ENCODE data around the gene TOMM22. TPM values are rescaled to one million over a fixed set of nuclear protein-coding genes. Genes with fewer than 3 reads are reported as not detected.
A peak's percentile ranks its signal among the peaks of the same experiment; 100 is the strongest.

Gene TOMM22
- total RNA-seq, 1 experiment from 2014 or later: 146 TPM

GRCh38 chr22:38656256-38657044 is 25.3 kb upstream of the TOMM22 start, which contains the start of the genes CBY1 and FAM227A (continued):
- TF ChIP-seq, protein P1, sequence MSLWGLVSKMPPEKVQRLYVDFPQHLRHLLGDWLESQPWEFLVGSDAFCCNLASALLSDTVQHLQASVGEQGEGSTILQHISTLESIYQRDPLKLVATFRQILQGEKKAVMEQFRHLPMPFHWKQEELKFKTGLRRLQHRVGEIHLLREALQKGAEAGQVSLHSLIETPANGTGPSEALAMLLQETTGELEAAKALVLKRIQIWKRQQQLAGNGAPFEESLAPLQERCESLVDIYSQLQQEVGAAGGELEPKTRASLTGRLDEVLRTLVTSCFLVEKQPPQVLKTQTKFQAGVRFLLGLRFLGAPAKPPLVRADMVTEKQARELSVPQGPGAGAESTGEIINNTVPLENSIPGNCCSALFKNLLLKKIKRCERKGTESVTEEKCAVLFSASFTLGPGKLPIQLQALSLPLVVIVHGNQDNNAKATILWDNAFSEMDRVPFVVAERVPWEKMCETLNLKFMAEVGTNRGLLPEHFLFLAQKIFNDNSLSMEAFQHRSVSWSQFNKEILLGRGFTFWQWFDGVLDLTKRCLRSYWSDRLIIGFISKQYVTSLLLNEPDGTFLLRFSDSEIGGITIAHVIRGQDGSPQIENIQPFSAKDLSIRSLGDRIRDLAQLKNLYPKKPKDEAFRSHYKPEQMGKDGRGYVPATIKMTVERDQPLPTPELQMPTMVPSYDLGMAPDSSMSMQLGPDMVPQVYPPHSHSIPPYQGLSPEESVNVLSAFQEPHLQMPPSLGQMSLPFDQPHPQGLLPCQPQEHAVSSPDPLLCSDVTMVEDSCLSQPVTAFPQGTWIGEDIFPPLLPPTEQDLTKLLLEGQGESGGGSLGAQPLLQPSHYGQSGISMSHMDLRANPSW (CRISPR knock-in tag; conservative IDR thresholded peaks at IDR 0.05; ENCODE audit: low read depth): no peak
- TF ChIP-seq NR1H2 (CRISPR knock-in tag; IDR thresholded peaks at IDR 0.05) (no peak), NR2C2 (CRISPR knock-in tag; IDR thresholded peaks at IDR 0.05) (no peak), SMAD3 (CRISPR knock-in tag; IDR thresholded peaks at IDR 0.05; ENCODE audit: borderline replicate concordance) (peak; percentile 54; the same call in 1 of the 2 replicates), HMGA2 (CRISPR knock-in tag; IDR thresholded peaks at IDR 0.05) (no peak), ZBTB43 (CRISPR knock-in tag; IDR thresholded peaks at IDR 0.05) (no peak)

GRCh38 chr22:38657045-38657909 is 24.5 kb upstream of the TOMM22 start:
- DNase-seq (ENCODE audit: low spot score): peak; percentile 32
- ChIA-PET CTCF (interaction anchor here (1.4 kb wide), 1 partner anchor 24 kb away, joined by 7 read pairs; the partner anchor contains the start of gene TOMM22), POLR2A (no interaction called here)
- ATAC-seq: peak; percentile 15
- Mint-ChIP-seq H3K36me3 (peaks cover 10% of the 10 kb centered on the region), H3K27me3 (ENCODE audit: low read depth) (no peaks in the 10 kb centered on the region), H3K4me1 (peaks cover 10% of the 10 kb centered on the region), H3K27ac (peak overlapping the region; percentile 57; the same call in 1 of the 2 replicates), H3K9me3 (peaks cover 5% of the 10 kb centered on the region), H3K4me3 (peak overlapping the region; percentile 89)
- no peak for TF ChIP-seq HMGA2 (CRISPR knock-in tag; IDR thresholded peaks at IDR 0.05)
- TF ChIP-seq SMAD4 (CRISPR knock-in tag; IDR thresholded peaks at IDR 0.05): no peak
- no peak for TF ChIP-seq MLX (CRISPR knock-in tag; IDR thresholded peaks at IDR 0.05)
- no peak for TF ChIP-seq NFE2L1 (CRISPR knock-in tag; IDR thresholded peaks at IDR 0.05)
- no peak for TF ChIP-seq CDX4 (CRISPR knock-in tag; IDR thresholded peaks at IDR 0.05; ENCODE audit: borderline replicate concordance)
- TF ChIP-seq ESRRA (CRISPR knock-in tag; IDR thresholded peaks at IDR 0.05; ENCODE audit: borderline replicate concordance): peak; percentile 36; the same call in 1 of the 2 replicates
- TF ChIP-seq, protein P2, sequence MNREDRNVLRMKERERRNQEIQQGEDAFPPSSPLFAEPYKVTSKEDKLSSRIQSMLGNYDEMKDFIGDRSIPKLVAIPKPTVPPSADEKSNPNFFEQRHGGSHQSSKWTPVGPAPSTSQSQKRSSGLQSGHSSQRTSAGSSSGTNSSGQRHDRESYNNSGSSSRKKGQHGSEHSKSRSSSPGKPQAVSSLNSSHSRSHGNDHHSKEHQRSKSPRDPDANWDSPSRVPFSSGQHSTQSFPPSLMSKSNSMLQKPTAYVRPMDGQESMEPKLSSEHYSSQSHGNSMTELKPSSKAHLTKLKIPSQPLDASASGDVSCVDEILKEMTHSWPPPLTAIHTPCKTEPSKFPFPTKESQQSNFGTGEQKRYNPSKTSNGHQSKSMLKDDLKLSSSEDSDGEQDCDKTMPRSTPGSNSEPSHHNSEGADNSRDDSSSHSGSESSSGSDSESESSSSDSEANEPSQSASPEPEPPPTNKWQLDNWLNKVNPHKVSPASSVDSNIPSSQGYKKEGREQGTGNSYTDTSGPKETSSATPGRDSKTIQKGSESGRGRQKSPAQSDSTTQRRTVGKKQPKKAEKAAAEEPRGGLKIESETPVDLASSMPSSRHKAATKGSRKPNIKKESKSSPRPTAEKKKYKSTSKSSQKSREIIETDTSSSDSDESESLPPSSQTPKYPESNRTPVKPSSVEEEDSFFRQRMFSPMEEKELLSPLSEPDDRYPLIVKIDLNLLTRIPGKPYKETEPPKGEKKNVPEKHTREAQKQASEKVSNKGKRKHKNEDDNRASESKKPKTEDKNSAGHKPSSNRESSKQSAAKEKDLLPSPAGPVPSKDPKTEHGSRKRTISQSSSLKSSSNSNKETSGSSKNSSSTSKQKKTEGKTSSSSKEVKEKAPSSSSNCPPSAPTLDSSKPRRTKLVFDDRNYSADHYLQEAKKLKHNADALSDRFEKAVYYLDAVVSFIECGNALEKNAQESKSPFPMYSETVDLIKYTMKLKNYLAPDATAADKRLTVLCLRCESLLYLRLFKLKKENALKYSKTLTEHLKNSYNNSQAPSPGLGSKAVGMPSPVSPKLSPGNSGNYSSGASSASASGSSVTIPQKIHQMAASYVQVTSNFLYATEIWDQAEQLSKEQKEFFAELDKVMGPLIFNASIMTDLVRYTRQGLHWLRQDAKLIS (CRISPR knock-in tag; IDR thresholded peaks at IDR 0.05; ENCODE audit: borderline replicate concordance): no peak
- TF ChIP-seq ZNF263 (CRISPR knock-in tag; IDR thresholded peaks at IDR 0.05; ENCODE audit: low read depth): 0 out of 2 replicates have a peak, but pooled peaks have one; percentile 27
- TF ChIP-seq, protein P3, sequence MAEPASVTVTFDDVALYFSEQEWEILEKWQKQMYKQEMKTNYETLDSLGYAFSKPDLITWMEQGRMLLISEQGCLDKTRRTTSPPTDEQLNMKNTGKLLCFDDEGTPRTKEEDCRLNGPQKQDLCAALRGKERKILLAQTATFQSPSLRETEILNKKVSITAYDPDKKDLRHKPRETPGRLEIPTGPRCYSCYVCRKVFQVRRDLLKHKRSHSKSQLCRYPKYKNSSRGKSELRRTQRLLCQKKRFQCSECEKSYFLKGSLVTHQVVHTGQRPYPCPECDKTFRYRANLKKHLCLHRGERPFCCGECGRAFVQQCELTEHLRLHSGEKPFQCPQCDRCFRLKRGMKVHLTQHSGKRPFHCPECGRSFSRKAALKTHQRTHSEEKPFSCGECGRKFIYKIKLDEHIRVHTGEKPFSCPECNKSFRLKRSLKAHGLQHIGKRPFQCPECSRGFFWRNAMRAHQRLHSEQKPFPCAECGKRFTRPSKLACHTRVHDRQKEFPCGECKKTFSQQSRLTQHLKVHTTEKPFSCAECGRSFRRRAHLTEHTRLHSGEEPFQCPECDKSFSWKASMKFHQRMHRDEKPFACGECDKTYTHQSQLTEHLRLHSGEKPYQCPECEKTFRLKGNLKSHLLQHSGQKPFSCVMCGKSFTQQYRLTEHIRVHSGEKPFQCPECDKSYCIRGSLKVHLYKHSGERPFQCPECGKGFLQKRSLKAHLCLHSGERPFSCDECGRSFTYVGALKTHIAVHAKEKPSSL (CRISPR knock-in tag; conservative IDR thresholded peaks at IDR 0.05): no peak

Measured in WTC11 (cell line).